ENCODE data around the gene IGF2BP2. TPM values are rescaled to one million over a fixed set of nuclear protein-coding genes. Genes with fewer than 3 reads are reported as not detected.

IGF2BP2 gene
- total and polyA plus RNA-seq, 4 donors = 7.8 to 92.6 (median 11.8) TPM

DNA sequence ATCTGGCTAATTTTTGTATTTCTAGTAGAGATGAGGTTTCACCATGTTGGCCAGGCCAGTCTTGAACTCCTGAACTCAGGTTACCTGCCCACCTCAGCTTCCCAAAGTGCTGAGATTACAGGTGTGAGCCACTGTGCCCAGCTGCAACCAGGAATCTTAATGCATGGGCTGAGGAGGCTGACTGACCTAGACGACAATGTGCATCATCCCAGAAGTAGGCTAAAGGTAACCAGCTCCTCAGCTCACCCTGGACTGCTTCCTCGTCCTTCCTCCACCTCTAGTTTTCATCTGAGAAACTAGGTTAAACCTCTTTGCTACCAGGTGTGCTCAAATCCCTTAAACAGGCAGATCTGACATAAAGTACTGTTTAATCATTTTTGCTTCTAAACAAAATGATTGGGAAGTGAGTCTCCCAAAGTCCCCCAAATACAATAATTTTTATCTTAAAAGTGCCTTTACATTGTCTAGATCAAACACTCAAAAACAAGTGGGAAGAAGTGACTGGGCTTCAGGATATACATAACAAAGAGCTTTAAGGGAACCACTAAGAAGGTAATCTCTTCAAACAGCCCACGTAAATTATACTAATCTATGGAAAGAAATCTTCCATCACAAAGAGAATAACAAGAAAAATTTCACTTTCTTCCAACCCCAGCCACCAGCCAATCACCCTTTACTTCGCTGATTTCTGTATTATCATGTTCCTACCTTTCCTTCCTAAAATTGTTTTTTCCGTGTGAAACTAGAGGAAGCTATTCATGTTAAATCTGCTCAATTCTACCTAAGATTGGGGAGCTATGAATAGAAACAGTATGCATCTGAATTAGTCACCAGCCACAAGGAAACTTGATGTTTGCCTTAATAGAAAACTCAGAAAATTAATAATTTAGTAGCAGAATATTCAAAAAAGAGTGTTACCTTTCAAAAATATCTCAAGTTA lies 34.7 kb downstream of the IGF2BP2 start:
- Histone ChIP-seq H3K9ac (ENCODE audit: insufficient read depth in 1 of 2, low read length in 2 of 2) (no peak overlapping the region), H3K4me1 (ENCODE audit: control insufficient read depth in 5 of 5, insufficient read depth in 5 of 5, low read length in 5 of 5) (peaks cover 0 to 7% (median 4%) of the 10 kb centered on the region in 5 donors), H3K27me3 (ENCODE audit: control insufficient read depth in 3 of 3, insufficient read depth in 3 of 3, low read length in 2 of 3) (no peaks in the 10 kb centered on the region), H3K36me3 (ENCODE audit: control insufficient read depth in 4 of 4, insufficient read depth in 4 of 4, low read length in 4 of 4) (no peaks in the 10 kb centered on the region), H3K4me3 (no peak overlapping the region), H3K9me3 (ENCODE audit: control insufficient read depth in 4 of 4, insufficient read depth in 3 of 4, low read length in 3 of 4) (no peaks in the 10 kb centered on the region), H3K27ac (ENCODE audit: low read depth in 1 of 2, low read length in 1 of 2) (no peak overlapping the region)
- 72 to 78% methylated on average over 5 of the region's 5 CpGs for WGBS, 2 donors
- TF ChIP-seq, protein P1, sequence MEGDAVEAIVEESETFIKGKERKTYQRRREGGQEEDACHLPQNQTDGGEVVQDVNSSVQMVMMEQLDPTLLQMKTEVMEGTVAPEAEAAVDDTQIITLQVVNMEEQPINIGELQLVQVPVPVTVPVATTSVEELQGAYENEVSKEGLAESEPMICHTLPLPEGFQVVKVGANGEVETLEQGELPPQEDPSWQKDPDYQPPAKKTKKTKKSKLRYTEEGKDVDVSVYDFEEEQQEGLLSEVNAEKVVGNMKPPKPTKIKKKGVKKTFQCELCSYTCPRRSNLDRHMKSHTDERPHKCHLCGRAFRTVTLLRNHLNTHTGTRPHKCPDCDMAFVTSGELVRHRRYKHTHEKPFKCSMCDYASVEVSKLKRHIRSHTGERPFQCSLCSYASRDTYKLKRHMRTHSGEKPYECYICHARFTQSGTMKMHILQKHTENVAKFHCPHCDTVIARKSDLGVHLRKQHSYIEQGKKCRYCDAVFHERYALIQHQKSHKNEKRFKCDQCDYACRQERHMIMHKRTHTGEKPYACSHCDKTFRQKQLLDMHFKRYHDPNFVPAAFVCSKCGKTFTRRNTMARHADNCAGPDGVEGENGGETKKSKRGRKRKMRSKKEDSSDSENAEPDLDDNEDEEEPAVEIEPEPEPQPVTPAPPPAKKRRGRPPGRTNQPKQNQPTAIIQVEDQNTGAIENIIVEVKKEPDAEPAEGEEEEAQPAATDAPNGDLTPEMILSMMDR (IDR thresholded peaks at IDR 0.05; ENCODE audit: control extremely low read depth, extremely low read depth) = no peak
- DNase-seq = no peak
- no peak for ATAC-seq (ENCODE audit: insufficient read depth, low FRiP score)

GRCh38 chr3:185789134-185789533 lies 35.7 kb downstream of the IGF2BP2 start:
- WGBS, 2 donors = 95 to 96% methylated on average over 2 of the region's 2 CpGs
- Histone ChIP-seq H3K36me3 (ENCODE audit: control insufficient read depth in 4 of 4, insufficient read depth in 4 of 4, low read length in 4 of 4) (no peaks in the 10 kb centered on the region), H3K9me3 (ENCODE audit: control insufficient read depth in 4 of 4, insufficient read depth in 3 of 4, low read length in 3 of 4) (no peaks in the 10 kb centered on the region), H3K27me3 (ENCODE audit: control insufficient read depth in 3 of 3, insufficient read depth in 3 of 3, low read length in 2 of 3) (no peaks in the 10 kb centered on the region), H3K4me1 (ENCODE audit: control insufficient read depth in 5 of 5, insufficient read depth in 5 of 5, low read length in 5 of 5) (peaks cover 0 to 7% (median 4%) of the 10 kb centered on the region in 5 donors), H3K27ac (ENCODE audit: low read depth in 1 of 2, low read length in 1 of 2) (no peak overlapping the region), H3K9ac (ENCODE audit: insufficient read depth in 1 of 2, low read length in 2 of 2) (no peak overlapping the region), H3K4me3 (no peak overlapping the region)
- peak in 2 of 3 donors; percentile 25 to 30 for DNase-seq
- TF ChIP-seq, protein P1 (IDR thresholded peaks at IDR 0.05; ENCODE audit: control extremely low read depth, extremely low read depth) = no peak
- ATAC-seq (ENCODE audit: insufficient read depth, low FRiP score) = no peak

DNA sequence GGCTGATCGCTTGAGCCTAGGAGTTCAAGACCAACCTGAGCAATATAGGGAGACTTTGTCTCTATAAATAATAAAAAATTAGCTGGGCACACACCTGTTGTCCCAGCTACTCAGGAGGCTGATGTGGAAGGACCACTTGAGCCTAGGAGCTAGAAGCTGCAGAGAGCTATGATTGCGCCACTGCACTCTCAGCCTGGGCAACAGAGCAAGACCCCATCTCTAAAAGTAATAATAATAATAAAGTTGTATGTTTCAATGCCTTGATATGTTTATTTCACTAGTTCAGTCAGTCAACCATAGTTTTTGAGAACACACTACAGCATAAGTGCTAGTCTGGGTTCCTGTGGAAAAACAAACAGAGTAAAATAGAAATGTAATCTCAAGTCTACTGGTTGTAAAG lies 36.5 kb downstream of the IGF2BP2 start:
- TF ChIP-seq, protein P1 (IDR thresholded peaks at IDR 0.05; ENCODE audit: control extremely low read depth, extremely low read depth) = no peak
- no peaks in the 10 kb centered on the region for H3K36me3 ChIP-seq (ENCODE audit: control insufficient read depth in 4 of 4, insufficient read depth in 4 of 4, low read length in 4 of 4)
- 98 to 100% methylated on average over 2 of the region's 2 CpGs for WGBS, 2 donors

More for the DNA sequence above, 36.5 kb downstream of the IGF2BP2 start:
- ATAC-seq (ENCODE audit: insufficient read depth, low FRiP score) (no peak), DNase-seq (no peak)
- Histone ChIP-seq H3K4me3 (no peak overlapping the region), H3K27me3 (ENCODE audit: control insufficient read depth in 3 of 3, insufficient read depth in 3 of 3, low read length in 2 of 3) (no peaks in the 10 kb centered on the region), H3K4me1 (ENCODE audit: control insufficient read depth in 5 of 5, insufficient read depth in 5 of 5, low read length in 5 of 5) (peaks cover 0 to 7% (median 4%) of the 10 kb centered on the region in 5 donors), H3K9me3 (ENCODE audit: control insufficient read depth in 4 of 4, insufficient read depth in 3 of 4, low read length in 3 of 4) (no peaks in the 10 kb centered on the region), H3K27ac (ENCODE audit: low read depth in 1 of 2, low read length in 1 of 2) (no peak overlapping the region), H3K9ac (ENCODE audit: insufficient read depth in 1 of 2, low read length in 2 of 2) (no peak overlapping the region)
